ENCODE measurements around the gene ACOT9.

- TF ChIP-seq TEAD4 (IDR thresholded peaks at IDR 0.05) = no peak
- no peak for TF ChIP-seq TAF1 (IDR thresholded peaks at IDR 0.05; ENCODE audit: low read depth)
- no peak for TF ChIP-seq EP300 (IDR thresholded peaks at IDR 0.05; ENCODE audit: borderline replicate concordance)
- no peak for TF ChIP-seq TCF12 (IDR thresholded peaks at IDR 0.05; ENCODE audit: low read depth)
- no peak for TF ChIP-seq MAX (IDR thresholded peaks at IDR 0.05)
- TF ChIP-seq YY1 (IDR thresholded peaks at IDR 0.05; ENCODE audit: low read depth) = no peak
- no peak for TF ChIP-seq NFIC (IDR thresholded peaks at IDR 0.05)
- TF ChIP-seq FOXM1 (IDR thresholded peaks at IDR 0.05; ENCODE audit: borderline replicate concordance, low read depth) = no peak
- TF ChIP-seq RAD21 (IDR thresholded peaks at IDR 0.05; ENCODE audit: low read depth) = no peak
- no peak for TF ChIP-seq ZBTB7A (IDR thresholded peaks at IDR 0.05; ENCODE audit: low read depth)
- TF ChIP-seq REST (IDR thresholded peaks at IDR 0.05; ENCODE audit: low read depth) = no peak
- no peak for TF ChIP-seq EGR1 (IDR thresholded peaks at IDR 0.05)
- TF ChIP-seq USF1 (IDR thresholded peaks at IDR 0.05) = no peak
- no peak for TF ChIP-seq CEBPB (IDR thresholded peaks at IDR 0.05)
Observed at GRCh38 chrX:23656684-23657083, 86.4 kb downstream of the ACOT9 start.

Measured in Ishikawa (cell line).